ENCODE measurements around the gene LRATD1.

The LRATD1 gene

GRCh38 chr2:14676371-14676770, 43.9 kb downstream of the LRATD1 start:
- peaks cover 3% of the 10 kb centered on the region for H3K4me1 ChIP-seq (ENCODE audit: control insufficient read depth, insufficient read depth, low read length)
- H3K4me3 ChIP-seq (ENCODE audit: low read depth, low read length) = no peak overlapping the region
- no peaks in the 10 kb centered on the region for H3K36me3 ChIP-seq (ENCODE audit: control insufficient read depth, insufficient read depth, low read length)
- H3K9ac ChIP-seq (ENCODE audit: low read depth, low read length) = no peak overlapping the region
- H3K9me3 ChIP-seq (ENCODE audit: control insufficient read depth, insufficient read depth, low read length) = no peaks in the 10 kb centered on the region
- no peaks in the 10 kb centered on the region for H3K27me3 ChIP-seq (ENCODE audit: control insufficient read depth, insufficient read depth, low read length)

GRCh38 chr2:14677039-14677438, 44.5 kb downstream of the LRATD1 start:
- Histone ChIP-seq H3K27me3 (ENCODE audit: control insufficient read depth, insufficient read depth, low read length) (no peaks in the 10 kb centered on the region), H3K36me3 (ENCODE audit: control insufficient read depth, insufficient read depth, low read length) (no peaks in the 10 kb centered on the region), H3K9ac (ENCODE audit: low read depth, low read length) (no peak overlapping the region), H3K4me1 (ENCODE audit: control insufficient read depth, insufficient read depth, low read length) (peaks cover 3% of the 10 kb centered on the region), H3K4me3 (ENCODE audit: low read depth, low read length) (no peak overlapping the region), H3K9me3 (ENCODE audit: control insufficient read depth, insufficient read depth, low read length) (no peaks in the 10 kb centered on the region)

GRCh38 chr2:14678761-14679160, 46.2 kb downstream of the LRATD1 start:
- H3K4me3 ChIP-seq (ENCODE audit: low read depth, low read length) = no peak overlapping the region
- no peaks in the 10 kb centered on the region for H3K27me3 ChIP-seq (ENCODE audit: control insufficient read depth, insufficient read depth, low read length)
- H3K4me1 ChIP-seq (ENCODE audit: control insufficient read depth, insufficient read depth, low read length) = peaks cover 3% of the 10 kb centered on the region
- H3K9me3 ChIP-seq (ENCODE audit: control insufficient read depth, insufficient read depth, low read length) = no peaks in the 10 kb centered on the region
- H3K36me3 ChIP-seq (ENCODE audit: control insufficient read depth, insufficient read depth, low read length) = no peaks in the 10 kb centered on the region
- H3K9ac ChIP-seq (ENCODE audit: low read depth, low read length) = no peak overlapping the region

- H3K9ac ChIP-seq (ENCODE audit: low read depth, low read length) = no peak overlapping the region
- no peaks in the 10 kb centered on the region for H3K36me3 ChIP-seq (ENCODE audit: control insufficient read depth, insufficient read depth, low read length)
- H3K27me3 ChIP-seq (ENCODE audit: control insufficient read depth, insufficient read depth, low read length) = no peaks in the 10 kb centered on the region
- no peaks in the 10 kb centered on the region for H3K9me3 ChIP-seq (ENCODE audit: control insufficient read depth, insufficient read depth, low read length)
- no peak overlapping the region for H3K4me3 ChIP-seq (ENCODE audit: low read depth, low read length)
- peaks cover 3% of the 10 kb centered on the region for H3K4me1 ChIP-seq (ENCODE audit: control insufficient read depth, insufficient read depth, low read length)
Measured at GRCh38 chr2:14681608-14682007, 49.1 kb downstream of the LRATD1 start.
